Activated CD4-positive, alpha-beta T cell treated with anti-CD3 and anti-CD28 coated beads for 4 hours (primary cell): Measurements from ENCODE around the gene AGAP1.

Experiments
- DNase-seq, 2 donors: peaks; one replicate each; pipeline ENCODE4 v3.0.0-alpha.2; 2020

AGAP1 gene

GRCh38 chr2:235697041-235697440 is 203.2 kb downstream of the AGAP1 start:
- DNase-seq: no peak

GRCh38 chr2:235698028-235698427 is 204.2 kb downstream of the AGAP1 start:
- DNase-seq: no peak

GRCh38 chr2:235698491-235698890 is 204.6 kb downstream of the AGAP1 start:
- no peak for DNase-seq

GRCh38 chr2:235699576-235699975 is 205.7 kb downstream of the AGAP1 start:
- no peak for DNase-seq

- DNase-seq: no peak
These were observed 207.6 kb downstream of the AGAP1 start for GRCh38 chr2:235701206-235701981.

DNA sequence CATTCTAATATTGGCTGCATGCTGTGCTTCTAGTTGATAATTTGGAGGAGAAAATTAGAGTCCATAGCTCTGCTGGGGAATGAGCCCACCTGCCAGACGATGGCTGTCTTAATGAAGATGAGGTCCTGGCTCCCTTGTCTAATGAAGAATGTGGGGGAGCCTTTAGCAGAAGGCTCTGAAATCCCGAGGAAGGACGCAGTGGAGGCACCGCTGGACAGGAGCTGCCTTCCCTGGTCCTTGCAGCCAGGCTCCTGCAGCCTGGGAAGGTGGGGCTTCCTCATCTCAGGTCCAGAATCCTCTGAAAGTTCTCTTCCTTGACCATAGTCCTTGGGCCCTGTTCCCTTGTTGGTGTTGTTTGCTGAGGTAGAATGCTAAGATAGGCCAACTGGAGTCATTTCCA is 208.3 kb downstream of the AGAP1 start:
- DNase-seq: no peak

DNA sequence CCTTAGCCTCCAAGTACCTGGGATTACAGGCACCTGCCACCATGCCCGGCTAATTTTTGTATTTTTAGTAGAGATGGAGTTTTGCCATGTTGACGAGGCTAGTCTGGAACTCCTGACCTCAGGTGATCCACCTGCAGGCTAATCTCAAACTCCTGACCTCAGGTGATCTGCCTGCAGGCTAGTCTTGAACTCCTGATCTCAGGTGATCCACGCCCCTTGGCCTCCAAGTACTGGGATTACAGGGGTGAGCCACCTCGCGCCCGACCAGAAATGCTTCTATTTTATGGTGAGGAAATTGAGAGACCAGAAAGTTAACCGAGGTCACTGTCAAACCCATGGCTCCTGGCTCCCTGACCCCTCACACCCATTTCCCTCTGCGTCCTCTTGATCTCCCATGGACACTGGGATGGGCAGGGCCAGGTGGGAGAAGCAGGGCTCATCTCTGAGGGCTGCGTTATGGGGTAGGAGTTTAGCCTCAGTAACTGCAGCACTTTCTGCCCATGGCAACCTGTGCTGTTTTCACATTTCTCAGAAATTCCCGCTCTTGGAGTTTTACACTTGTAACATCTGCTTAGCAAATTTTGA is 210.0 kb downstream of the AGAP1 start:
- DNase-seq: no peak

DNA sequence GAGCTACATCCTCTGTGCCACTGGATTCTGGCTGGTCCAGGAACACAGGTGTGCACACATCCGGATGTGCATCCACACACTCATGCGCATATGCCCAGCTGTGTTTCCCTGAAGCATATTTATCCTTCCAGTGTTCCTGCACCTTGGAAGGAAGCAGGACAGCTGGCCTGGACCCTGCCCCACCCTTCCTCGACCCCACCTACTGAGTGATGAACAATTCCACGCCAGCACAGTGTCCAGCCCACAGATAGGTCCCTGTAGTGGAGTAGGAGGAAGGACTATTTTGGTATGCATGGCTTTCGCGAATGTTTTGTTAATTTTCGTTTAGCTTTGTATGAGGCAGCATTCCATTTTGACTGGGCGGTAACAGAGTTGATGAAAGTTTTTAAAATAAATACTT is 211.5 kb downstream of the AGAP1 start:
- DNase-seq: no peak

DNA sequence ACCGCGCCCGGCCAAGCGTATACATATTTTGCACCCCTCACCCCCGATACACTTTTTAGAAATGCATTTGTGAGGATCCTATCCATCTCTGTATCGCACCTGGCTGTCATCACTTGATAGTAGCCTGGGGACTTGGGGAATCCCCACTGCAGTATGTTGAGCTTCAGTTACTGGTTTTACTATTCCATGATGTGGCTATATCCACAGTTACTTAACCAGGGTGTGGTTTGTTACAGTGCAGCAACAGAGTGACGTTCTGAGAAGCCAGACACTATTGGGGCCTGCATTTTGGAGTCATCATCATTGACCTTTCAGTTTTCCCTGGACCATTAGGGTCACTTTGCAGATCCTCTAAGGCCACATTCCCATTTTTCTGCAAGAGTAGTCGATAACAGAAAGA is 212.7 kb downstream of the AGAP1 start:
- DNase-seq: no peak

GRCh38 chr2:235707411-235708096 is 213.7 kb downstream of the AGAP1 start:
- DNase-seq: no peak

GRCh38 chr2:235709124-235709813 is 215.4 kb downstream of the AGAP1 start:
- DNase-seq: no peak

GRCh38 chr2:235709969-235710879 is 216.4 kb downstream of the AGAP1 start:
- DNase-seq: no peak

DNA sequence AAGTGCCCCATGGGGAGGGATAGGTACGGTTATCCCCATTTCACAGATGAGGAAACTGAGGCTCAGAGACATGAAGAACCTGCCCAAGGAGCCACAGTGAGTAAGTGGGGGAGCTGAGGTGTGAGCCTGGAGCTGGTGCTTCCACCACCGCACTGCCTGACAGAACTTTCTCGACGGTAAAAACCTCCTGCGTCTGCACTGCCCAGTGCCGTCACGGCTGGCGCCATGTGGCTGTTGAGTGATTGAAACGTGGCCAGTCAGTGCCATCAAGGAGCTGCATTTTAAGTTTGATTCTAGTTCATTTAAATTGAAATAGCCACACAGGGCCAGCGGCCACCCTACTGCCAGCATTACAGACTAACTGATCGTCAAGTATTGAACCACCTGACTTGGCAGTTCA is 217.1 kb downstream of the AGAP1 start:
- no peak for DNase-seq

DNA sequence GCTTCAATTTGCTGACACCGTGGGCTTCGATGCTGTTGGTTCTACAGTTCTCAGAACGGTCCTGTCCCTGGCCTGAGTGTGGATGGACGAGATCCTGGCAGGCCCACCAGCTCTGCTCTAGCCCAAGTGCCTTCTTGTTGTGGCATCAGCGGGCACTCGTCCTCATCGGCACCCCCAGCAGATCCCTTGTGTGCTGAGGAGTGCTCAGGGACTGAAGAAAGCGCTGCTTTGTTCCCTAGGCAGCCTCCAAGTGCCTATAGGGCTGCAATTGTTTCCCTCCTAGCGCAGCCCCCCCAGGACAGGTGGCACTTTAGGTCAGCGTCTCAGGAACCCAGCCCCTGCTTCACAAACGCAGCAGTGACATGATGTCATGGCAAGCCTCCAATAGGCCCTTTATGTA is 217.7 kb downstream of the AGAP1 start:
- no peak for DNase-seq

GRCh38 chr2:235712176-235712575 is 218.3 kb downstream of the AGAP1 start:
- DNase-seq: no peak

DNA sequence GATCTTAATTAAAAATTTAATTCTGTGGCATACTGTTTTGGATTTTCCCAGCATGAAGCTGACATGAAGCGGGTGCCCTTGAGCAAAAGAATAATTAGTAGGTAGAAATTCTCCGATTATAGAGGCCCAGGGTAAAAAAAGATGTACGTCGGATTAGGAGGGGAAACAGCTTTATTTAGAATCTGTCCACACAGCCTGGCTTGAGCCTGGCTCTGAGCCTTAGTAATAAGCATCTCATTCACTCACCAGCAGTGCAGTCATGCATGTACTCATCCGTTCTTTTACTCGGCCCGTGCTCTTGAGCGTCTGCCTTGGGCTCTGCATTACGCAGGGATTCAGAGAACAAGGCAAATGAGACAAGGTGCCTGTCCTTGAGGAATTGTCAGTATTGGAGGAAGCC is 219.3 kb downstream of the AGAP1 start:
- no peak for DNase-seq

- no peak for DNase-seq
These were observed 221.8 kb downstream of the AGAP1 start for GRCh38 chr2:235715601-235716000.

- DNase-seq: no peak
These were observed 223.1 kb downstream of the AGAP1 start for GRCh38 chr2:235716875-235717496.

- no peak for DNase-seq
These were observed 225.5 kb downstream of the AGAP1 start for GRCh38 chr2:235719146-235719942.

DNA sequence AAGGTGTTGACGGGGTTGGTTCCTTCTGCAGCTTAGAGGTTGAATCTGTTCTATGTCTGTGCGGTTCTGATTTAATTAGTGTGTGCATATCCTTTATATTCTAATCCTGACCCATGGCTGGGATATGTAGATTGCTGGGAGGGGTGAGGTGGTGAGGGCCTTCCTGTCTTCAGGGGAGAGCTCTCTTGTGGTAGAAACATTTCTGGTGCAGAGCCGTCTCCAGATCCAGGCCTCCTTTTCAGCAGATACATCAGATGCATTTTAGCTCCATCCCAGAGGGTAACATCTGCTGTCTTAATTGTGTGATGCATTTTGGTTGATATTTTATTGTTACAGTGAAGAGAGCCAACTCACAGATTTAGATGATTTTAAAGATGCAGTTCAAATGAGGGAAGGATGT is 227.8 kb downstream of the AGAP1 start:
- no peak for DNase-seq

DNA sequence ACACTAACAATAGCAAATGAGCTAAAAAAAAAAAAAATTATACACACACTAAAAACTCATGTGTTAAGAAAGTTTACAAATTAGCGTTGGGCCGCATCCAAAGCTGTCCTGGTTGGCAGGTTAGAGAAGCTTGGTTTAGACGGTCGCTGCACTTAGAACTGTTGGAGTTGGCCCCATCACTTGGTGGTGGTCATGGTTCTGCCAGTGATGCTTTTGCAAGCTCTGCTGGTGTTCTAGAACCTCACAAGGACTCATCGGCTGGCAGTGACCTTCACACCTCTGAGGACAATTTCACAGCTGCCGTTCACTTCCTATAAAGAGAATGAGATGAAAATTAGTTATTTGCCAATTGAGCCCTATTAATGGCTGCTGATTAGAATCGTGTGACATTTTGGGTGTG is 229.0 kb downstream of the AGAP1 start:
- no peak for DNase-seq
